ENCODE results near the gene AKT1S1.

The AKT1S1 gene

DNA sequence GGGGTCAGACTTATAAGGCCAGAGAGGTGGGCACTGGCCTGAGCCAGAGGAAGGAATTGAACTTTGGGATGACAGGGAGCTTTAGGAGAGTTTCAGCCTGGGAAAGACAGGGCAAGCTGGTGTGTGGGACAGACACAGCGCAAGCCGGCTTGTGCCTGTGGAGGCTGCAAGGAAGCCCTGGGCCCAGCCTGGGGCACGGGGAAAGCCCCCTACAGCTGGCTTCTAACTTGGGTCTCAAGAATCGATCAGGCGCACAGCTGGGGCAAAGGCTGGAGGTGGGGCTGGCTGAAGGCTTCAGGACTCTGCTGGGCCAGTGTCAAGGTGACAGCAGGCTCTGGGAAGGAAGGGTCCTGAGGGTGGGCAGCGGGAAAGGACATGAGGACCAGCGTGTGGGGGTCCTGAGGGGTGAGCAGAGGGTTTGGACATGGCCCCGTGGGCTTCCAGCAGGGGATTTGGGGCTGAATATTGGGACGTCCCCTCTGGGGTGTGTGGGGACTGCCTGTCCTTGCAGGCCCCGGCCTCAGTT, 23.2 kb downstream of the AKT1S1 start:
- DNase-seq (ENCODE audit: low spot score) = no peak

DNA sequence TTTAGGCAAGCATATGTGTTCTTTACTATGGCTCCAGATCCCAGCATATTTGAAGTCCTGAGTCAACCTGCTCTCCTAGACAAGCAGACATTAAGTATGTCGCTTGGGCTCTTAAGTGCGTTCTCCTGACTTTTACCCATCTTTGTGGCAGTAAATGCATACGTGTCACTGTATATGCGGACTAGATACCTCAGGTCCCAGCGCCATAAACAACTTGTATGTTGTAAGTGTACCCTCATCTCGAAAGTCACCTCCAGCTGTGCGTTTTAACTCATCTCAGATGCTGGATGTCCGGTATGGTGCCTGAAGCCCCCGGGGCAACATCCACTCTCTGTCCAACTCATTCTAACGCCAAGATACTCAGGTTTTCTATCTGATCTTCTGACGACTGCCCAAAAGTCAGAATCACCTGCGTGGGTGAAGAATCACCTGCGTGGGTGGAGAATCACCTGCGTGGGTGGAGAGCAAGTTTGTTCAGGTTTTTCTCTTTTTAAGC, 24.5 kb downstream of the AKT1S1 start:
- no peak for DNase-seq (ENCODE audit: low spot score)

DNA sequence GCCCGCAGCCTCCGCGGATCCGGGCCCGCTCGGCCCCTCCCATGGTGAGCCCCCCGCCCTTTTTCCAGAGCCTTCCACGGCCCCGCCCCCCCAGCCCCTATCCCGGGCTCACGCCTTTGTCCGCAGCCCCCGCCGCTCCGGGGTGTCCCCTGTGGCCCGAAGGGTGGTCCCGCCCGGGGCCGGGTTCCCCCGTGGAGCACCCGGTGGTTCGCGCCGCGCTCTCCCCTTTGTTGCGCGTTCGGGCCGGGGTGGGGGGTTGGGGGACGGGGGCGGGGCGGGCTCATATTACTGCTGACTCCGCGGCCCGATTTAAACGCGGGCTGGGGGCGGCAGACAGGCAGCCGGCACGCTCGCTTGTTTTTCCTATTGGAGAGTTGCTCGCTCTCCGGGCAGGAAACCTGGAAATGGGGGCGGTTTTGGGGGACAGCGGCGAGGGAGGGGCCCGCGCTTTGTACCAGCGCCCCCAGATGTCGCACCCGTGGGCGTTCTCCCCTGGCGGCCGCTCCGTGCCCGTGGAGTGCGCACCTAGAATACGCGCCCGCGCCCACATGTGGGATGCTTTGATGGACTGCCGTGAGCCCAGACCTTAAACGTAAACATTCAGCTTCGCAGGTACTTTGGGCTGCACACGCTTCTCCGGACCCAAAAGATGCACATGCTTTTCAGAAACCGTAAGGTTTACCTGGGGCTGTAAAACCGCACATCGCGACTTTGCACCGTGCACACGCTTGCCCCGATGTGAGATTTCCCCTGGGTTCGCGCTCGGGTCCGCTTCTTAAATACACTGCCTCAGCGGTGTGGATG, 25.5 kb downstream of the AKT1S1 start:
- no peak for DNase-seq (ENCODE audit: low spot score)

DNA sequence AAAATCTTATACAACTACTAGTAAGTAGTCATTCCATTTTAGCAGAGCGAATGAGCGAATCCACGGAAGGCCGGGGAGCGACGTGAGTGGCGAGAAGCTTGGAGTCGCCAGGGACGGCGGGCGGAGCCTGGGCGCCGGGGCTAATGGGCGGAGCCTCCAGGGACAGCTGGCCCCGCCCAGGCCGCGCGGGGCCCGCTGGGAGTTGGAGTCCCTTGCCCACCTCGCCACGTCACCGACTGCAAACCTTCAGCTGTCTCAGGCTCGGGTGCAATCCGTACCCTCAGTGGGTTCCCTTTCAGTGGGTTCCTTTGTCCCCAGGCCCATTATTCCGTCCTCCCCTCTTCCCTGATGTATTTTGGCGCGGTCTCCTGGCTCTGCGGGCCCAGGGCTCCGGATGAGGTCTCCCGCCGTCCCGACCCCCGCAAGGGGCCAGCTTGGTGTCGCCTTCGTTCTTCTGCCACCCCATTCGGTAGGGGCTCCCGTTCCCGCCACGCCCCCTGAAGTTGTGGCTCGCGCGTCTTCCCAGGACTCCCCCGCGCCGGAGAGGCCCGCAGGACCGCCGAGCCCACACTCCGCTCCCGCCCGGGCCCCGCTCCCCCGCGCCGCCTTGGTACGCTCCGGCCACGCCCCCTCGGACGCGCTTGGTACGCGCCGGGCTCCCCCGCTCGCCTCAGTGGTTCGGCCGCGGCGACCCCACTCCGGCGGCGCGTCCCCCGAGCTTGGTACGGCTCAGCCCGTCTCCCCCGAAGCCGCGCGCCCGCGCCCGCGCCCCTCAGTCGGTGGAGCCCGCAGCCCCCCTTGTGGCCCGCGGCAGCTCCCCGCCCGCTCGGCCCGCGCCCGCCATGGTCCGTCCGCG, 26.4 kb downstream of the AKT1S1 start, which contains the start of gene PTOV1:
Gene PTOV1, plus strand, starts transcription at position 673 of the 856 bp plus-strand sequence.
- peak; percentile 96 for DNase-seq (ENCODE audit: low spot score)

DNA sequence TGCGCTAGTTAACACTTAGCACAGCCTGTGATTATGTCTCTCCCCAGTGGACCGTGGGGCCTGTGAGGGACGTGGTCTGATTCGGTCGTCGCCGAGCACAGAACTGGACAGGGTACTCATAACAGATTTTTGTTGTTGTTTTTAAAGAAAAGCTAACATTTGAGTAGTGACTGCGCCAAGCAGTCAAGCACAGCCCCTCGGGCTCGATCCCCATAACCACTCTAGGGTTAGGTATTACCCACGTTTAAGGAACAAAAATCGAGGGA, 27.0 kb downstream of the AKT1S1 start:
- DNase-seq (ENCODE audit: low spot score) = no peak

DNA sequence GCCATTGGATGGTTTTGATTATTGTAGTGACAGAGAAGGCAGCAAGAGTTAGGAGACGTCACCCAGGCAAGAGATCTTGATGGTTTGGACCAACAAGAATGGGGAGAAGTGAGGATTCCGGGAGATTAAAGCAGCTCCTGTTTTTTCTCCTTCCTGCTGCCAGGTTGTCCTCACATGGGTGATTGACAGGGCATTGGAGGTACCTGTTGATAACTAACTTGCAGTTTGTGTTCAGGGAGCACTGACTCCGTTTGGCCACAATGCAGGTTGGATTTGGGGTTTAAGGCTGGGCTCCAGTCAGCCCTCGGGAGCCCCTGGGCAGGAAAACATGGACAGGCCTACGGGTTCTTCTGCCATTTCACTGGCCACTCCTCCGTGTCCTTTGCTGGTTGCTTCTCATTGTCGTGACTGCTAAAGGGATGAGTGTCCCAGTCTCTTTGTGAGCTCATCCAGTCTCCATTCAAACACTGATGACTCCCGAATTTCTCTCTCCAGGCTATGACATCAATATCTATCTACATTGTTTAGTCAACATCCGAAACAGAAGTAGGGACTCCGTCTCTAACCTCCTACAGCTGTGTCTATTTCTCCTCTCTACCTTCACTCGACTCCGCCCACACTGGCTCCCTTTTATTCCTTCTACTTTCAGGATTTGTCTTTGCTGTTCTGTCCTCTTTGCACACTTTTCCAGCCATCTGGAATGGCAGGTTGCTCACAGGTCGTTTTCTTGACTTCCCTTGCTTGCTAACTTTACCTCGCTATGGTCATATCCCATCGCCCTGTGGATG, 27.5 kb downstream of the AKT1S1 start:
- DNase-seq (ENCODE audit: low spot score) = no peak

DNA sequence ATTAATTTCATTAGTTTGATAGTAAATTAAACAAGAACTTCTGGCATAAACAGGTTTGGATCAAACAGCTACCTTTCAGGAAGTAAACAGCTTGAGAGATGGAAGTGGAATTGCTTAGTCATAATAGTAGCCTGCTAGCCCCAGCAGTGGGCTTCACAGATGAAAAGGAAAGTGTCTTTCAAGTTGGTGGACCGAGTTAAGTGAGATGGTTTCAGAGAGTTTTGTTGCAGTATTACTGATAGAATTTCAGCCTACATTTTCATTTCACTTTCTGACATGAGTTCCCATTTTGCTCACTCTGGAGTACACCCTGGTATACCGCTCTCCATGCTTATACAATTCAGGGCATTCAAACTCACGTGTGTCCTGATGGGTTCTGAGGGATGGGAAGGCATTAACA, 28.2 kb downstream of the AKT1S1 start:
- DNase-seq (ENCODE audit: low spot score) = no peak

DNA sequence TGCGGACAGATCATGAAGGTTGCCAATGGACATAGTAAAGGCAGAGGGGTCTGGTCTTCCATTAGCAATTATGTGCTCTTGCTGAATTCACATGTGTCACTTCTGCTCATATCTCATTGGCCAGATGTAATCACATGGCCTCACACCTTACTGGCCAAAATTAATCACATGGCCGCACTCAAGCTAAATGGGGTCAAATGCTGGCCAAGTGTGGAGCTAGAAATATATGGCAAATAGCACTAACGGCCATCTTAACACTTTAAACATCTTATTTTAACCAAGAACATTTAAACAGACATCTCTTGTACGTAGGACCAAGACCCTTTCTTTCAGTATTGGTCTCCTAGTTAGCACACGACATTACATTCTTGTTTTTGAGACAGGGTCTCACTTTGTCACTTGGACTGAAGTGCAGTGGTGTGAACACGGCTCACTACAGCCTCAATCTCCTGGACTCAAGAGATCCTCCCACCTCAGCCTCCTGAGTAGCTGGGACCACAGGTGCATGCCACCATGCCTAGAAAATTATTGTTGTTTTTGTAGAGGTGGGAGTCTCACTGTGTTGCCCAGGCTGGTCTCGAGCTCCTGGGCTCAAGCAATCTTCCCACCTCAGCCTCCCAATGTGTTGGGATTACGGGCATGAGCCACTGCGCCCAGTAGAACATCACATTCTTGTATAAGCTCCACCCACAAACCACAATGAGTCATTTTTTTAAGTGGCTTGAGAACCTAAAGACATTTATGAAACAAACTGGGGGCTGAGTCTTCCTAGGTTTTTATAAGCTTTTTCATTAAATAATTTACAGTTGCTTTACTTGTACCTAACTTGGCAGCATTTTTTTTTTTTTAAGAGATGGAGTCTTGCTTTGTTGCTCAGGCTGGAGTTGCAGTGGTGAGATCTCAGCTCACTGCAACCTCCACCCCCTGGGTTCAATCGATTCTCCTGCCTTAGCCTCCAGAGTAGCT, 29.1 kb downstream of the AKT1S1 start:
- peak; percentile 75 for DNase-seq (ENCODE audit: low spot score)

DNA sequence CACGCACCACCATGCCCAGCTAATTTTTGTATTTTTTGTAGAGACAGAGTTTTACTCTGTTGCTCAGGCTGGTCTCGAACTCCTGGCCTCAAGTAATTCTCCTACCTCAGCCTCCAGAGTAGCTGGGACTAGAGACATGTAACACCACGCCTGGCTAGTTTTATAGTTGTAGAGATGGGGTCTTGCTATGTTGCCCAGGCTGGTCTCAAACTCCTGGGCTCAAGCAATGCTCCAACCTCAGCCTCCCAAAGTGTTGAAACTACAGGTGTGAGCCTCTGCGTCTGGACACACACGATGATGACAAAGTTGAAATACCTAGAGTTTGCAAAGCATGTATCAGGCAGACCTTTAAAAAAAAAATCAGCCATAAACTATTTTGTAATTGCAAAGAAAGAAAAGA, 30.7 kb downstream of the AKT1S1 start:
- no peak for DNase-seq (ENCODE audit: low spot score)

DNA sequence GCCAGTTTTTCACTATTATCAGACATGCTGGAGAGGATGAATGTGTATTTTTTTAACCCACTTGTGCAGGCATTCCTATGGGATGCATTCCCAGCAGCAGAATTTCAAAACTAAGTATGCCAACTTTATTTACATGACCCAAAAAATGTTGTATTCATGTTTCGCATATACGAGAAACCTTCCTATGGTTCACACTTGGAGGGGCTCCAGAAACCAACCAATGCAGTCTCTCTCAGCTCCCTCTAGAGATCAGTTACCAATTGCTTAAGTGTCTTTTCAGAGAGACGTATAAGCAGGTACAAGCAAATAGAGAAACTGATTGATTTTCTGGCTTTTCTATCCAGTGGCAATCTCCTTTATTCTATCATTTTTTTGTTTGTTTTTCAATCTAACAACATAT, 31.7 kb downstream of the AKT1S1 start:
- no peak for DNase-seq (ENCODE audit: low spot score)

DNA sequence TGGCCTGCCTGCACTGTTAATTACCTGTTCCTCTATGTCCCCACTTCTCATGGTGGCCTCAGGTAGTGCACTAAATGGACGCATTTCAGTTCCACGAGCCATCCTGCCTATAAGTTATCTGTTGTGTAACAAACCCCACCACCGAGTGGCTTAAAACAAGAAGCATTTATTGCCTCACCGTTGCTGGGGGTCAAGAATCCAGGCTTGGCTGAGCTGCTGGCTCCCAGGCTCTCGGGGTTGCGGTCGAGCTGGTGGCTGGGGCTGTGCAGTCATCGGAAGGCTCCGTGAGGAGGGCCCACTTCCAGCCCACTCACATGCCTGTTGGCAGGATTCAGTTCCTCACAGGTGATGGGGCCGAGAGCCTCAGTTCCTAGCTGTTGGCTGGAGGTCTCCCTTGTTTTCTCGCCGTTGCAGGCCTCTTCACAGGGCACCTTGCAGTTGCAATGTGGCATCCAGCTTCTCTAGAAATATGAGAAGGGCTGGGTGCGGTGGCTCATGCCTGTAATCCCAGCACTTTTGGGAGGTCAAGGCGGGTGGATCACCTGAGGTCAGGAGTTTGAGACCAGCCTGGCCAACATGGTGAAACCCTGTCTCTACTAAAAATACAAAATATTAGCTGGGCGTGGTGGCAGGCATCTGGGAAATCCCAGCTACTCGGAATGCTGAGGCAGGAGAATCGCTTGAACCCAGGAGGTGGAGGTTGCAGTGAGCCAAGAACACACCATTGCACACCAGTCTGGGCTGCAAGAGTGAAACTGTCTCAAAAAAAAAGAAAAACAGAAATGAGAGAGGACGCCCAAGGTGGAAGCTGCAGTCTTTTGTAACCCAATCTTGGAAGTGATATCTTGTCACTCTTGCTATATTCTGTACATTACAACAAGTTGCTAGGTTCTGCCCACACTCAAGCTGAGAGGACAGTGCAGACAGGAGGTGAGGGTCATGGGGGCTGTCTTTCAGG, 32.7 kb downstream of the AKT1S1 start:
- no peak for DNase-seq (ENCODE audit: low spot score)

DNA sequence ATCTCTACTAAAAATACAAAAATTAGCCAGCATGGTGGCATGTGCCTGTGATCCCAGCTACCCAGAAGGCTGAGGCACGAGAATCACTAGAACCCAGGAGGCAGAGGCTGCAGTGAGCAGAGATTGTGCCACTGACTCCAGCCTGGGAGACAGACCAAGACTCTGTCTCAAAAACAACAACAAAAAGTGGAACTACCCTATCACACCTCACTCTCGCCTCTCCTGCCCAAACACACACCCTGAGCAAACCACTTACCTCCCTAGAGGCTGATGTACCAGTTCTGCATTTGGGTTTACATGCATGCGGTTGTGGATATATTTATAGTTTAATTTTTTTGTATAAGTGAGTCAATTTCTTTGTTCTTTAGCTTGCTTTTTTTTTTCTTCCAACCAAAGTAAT, 33.9 kb downstream of the AKT1S1 start:
- DNase-seq (ENCODE audit: low spot score) = no peak

DNA sequence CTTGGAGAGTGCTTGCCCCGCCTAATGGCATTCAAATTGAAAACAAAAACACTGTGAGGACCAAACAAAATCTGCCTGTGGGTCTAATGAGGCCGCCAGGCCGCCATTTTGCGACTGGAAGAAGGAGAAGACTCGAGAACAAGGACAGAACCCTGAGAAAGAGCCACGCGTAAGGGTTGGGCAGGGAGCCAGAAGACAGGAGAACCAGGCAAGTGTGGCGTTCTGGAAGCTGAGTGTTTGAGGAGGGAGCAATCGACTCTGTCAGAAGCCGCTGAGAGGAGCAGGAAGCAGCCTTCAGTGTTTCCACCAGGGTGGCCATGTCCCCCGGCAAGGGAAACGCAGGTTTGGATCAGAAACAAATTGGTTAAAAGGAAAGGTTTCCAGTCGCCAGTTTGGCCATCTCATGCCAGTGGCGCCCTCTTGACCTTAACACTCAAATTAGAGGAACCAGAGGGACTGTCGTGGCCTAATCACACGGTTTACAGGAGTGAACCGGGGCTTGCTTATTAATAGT, 36.4 kb downstream of the AKT1S1 start:
- no peak for DNase-seq (ENCODE audit: low spot score)

DNA sequence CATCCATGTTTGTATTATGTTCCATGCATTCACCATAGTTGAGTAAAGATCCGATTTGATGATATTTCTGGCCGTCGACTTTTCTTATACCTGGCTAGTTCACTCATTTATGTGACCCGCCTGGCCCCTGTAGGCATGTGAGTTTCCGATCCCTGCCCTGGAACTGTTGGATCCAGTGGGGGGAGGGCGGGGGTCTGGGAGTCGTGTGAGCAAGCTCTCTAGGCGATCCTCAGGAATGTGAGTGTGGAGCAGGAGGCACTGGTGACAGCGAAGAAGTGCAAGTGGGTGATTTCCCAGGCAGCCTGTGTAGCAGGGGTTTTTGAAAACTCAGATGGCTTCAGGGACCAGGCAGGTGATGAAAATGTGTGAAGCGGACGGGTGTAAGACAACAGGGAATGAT, 36.8 kb downstream of the AKT1S1 start:
- DNase-seq (ENCODE audit: low spot score) = no peak

DNA sequence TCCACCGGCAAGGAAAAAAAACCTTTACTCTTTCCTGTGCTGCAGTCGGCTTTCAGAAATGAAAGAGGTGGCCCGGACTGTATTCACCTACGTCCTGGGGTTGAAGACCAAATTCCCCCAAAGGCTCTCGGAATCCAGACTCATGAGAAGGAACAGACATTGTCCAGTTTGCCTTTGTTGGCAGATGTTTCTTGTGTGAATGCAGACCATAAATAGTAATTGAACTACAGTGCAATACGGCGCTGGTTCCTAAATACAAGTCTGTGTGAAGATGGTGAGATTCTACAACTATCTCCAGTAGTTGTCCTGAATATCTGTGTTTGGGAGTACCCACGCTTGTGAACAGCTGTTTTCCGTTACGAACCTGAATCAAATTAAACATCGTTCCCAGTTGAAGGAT, 37.4 kb downstream of the AKT1S1 start:
- DNase-seq (ENCODE audit: low spot score) = no peak

DNA sequence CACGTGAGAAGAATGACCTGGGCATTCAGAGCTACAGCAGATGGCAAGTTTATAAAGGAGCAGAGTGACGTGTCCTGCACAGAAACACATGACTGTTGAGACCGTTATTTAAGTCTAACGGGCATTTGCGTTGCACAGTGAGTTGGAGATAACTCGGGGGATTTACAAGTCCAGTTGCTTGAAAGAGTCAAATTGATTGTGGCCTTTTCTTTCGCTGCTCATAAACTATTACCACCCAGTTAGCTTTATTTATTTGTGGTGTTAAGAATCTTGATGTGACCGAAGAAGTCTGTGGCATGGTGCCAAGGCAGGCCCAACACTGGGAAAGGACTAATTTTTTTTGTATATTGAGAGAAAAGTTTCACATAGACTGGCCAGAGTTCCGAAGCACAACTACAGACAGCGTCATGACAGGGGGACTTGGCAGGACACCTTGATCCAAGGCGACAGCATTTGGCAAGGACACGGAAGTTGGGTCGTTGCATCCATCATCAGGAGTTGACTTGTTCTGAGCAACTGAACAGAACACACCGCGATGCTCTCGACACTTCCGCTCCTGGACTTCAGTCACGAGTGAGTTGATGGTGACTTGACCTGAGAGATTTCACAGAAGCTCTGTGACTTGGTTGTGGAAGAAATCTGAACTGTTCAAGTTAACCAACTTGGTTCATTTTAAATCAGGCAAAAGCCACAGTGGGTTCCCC, 38.1 kb downstream of the AKT1S1 start:
- no peak for DNase-seq (ENCODE audit: low spot score)

DNA sequence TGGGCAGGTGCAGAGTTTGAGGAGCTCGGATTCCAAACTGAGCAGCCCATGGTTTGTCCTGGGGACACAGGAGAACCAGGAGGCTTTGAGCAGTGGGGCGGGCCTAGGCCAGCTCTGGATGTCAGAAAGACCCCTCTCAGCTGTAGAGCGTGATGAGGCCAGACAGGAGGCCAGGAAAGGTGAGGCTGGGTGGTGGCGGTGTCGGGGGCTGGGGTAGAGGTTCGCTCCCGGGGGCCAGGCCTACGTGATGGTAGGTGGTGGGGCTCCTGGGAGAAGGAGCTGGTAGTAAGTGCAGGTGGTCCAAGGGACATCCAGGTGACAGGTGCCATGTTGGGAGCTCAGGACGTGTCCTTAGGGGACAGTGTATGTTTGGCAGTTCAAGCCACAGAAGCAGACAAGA, 39.7 kb downstream of the AKT1S1 start:
- no peak for DNase-seq (ENCODE audit: low spot score)

DNA sequence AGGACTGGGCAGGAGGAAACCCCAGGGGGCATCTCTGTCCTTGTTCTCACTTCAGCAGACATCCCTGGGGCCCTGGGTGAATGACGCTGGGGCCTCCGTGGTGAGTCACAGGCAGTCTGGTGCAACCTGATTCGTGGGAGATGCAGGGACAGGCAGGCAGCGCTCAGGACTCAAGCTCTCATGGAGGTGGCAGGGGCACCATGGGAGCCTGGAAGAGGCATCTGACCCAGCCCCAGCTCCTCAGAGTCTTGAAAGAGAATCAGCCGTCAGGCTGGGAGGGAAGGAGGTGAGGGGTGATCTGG, 40.2 kb downstream of the AKT1S1 start:
- no peak for DNase-seq (ENCODE audit: low spot score)

Measured in LoVo (cell line).